Posterior vena cava (tissue), 2 donors: ENCODE measurements around the gene KCNK7. TPM values are rescaled to one million over a fixed set of nuclear protein-coding genes. Genes with fewer than 3 reads are reported as not detected.
A peak's percentile ranks its signal among the peaks of the same experiment; 100 is the strongest.

Source experiments
- DNase-seq: peaks from one replicate; pipeline ENCODE4 v3.0.0-alpha.2; 2020; ENCODE audit warnings: low spot score
- intact Hi-C, 2 donors: fragments of 100-400 bp; cut with DNase I; formaldehyde crosslinking; loops; one replicate each; pipeline versions ENCODE4 v1.14.1 to v1.14.2; 2022 to 2023
- microRNA-seq, 2 donors: library from miRNA; unstranded; fragments of <30 nt; microRNA quantifications; one replicate each; pipeline ENCODE4 v1.2.0, GENCODE V29; 2020 to 2021; ENCODE audit warnings: borderline microRNAs expressed in 2 of 2
- total RNA-seq, 2 donors: library from RNA; stranded (reverse); fragmentation: NEBNext Ultra II Directional; extraction: Animal tissue kit (Norgen Biotek cat#: 25700); gene quantifications; one replicate each; pipeline ENCODE4 v1.2.1, GENCODE V29; 2021
- donor health status: DM: yes; HTN: yes; CAD: no.
- donor health status: DM: yes; HTN: yes; CAD: no.

The KCNK7 gene
- total RNA-seq, 2 donors from 2014 or later: 0.65 to 0.71 TPM

- DNase-seq: no peak
- intact Hi-C loops: no loop called here
Observed at GRCh38 chr11:65554057-65554818, 41.4 kb downstream of the KCNK7 start.

- intact Hi-C loops: no loop called here
- no peak for DNase-seq
Observed at GRCh38 chr11:65553301-65554001, 42.1 kb downstream of the KCNK7 start.

DNA sequence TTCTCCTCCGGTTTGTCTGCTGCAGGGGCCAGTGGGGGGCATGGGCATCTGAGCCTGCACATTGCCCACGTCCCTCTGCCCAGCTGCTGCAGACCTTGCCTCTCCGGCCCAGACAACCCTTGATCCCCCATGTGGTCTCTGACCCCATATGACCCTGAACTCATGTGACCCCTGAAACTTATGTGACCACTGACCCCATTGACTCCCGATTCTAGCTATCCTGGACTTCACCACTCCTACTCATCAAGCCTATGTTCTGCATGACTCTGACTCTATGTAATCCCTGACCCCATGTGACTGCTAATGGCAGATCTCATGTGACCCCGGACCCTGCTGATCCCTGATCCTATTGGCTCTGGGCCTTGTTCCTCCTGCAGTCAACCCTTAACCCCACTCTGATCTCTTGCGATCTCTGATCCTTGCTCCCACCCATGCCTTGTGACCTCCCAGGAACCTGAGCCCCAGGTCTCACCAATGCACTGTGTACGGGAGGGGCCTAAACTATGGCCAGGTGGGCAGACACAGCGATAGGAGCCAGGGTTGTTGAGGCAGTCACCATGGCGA, 43.1 kb downstream of the KCNK7 start:
- DNase-seq: no peak
- intact Hi-C loops: no loop called here

DNA sequence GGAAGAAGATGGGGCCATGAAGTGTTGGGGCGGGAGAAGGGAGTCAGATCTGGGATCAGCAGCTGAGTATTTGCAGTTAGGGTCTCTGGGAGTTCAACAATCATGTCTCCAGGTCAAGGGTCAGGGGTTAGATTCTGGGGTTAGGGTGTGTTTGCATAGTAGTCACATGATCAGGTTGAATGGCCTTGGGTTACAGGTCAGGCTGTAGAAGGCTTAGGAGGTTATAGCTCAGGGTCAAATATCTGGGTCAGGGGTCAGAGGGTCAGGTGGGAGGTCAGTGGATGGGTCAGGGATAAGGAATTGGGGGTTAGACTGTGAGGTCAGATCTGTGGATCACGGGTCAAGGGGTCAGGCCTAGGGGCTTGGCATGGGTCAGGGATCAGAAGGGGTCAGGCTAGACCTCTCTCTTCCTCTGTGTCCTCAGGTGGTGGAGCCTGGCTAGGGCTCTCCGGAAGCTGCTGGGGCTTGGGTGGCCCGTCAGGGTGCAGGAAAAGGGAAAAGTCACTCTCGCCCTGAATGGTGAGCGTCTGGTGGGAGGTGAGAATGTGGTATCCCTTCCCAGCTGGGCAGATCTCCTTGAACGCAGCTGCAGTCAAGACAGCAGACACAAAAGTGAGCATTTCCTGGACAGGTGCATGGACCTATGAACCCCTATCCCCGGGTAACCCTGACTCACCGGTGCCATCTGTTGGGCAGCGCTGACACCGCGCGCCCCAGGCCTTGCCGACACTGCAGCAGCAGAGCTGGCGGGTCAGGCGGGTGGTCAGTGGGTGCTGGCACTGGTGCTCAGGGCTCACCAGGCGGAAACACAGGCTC, 43.8 kb downstream of the KCNK7 start:
- no peak for DNase-seq
- intact Hi-C loops: no loop called here

DNA sequence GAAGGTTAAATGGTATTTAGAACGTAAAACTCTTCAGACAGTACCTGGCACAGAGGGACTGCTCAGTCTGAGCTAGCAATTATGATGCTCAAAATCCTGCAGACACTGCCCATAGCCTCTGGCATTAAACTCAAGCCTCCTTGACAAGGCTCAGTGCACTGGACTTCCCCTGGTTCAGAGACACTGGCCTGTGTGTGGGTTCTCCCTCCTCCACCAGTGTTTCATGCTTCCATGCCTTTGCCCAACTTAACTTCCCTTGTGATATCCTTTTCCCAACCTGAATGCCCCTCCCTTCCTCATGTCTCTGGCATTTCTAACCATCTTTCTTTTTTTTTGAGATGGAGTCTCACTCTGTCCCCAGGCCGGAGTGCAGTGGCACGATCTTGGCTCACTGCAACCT, 46.5 kb downstream of the KCNK7 start:
- DNase-seq: no peak
- intact Hi-C loops: no loop called here

DNA sequence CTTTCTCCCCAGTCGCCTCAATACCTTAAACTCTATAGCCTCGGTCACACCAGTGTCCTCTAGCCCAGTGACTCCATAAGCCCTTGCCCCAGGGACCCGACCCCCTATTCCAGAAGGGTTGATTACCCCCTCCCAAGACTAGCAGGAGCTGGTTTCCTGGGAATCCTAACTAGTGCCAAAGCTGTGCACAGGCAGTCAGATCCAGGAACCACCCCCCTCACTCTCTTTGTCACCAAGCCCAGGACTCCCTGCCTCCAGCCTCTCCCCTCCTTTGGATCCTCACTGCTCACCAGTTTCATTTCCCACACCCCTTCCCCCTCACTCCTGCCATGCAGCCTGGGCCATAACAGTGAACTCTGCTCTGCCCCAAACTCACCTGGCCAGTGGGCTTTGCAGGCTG, 47.2 kb downstream of the KCNK7 start:
- intact Hi-C loops: no loop called here
- no peak for DNase-seq

- intact Hi-C loops: no loop called here
- DNase-seq: no peak
Observed at GRCh38 chr11:65547446-65548125, 48.0 kb downstream of the KCNK7 start.

DNA sequence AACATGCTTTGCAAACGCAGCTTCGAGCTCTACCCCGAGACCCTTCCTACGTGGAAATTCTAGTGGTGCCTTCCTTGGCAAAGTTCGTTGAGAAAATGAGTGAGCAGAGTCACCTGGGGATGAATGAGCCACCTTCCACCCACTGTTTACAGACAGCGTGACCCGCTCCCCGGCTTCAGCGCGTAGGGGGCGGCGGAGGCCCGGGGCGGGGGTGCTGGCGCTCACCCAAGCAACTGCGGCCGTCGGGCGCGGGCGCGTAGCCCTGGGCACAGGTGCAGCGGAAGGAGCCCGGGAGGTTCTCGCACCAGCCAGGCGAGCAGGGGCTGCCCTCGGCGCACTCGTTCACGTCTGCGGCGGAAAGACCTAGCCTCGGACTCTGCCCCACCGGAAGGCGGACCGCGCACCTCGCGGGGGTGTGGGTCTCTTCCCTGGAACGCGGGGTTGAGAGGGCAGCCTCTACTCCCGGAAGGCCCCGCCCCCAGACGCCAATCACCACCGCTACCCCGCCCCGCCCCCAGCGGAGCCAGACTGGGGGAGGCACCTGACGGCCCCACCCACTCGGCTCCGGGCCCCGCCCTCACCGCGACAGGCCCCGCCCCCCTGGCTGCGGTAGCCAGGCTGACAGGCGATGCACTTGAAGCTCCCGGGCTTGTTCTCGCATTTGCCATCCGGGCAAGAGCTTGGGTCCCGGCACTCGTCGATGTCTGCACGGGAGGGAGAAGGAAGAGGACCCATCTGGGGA, 49.2 kb downstream of the KCNK7 start:
- intact Hi-C loops: no loop called here
- peak; percentile 95 for DNase-seq

DNA sequence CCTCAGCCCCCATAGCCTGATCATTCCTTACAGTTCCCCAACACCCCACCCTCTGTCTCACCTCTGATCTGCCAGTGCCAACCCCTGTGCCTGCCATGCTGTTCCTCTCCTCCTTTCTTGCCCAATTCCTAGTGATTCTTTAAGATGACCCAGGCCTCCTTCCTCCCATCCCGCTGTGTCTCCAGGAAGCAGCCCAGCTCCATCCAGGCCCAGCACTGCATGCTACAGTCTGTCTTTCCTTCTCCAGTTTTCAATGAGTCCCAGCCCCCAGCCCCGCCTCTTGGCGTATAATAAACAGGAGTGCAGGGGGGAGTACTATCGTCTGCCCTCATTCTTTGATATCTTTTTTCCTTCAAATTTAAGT, 49.8 kb downstream of the KCNK7 start:
- intact Hi-C loops: no loop called here
- no peak for DNase-seq

Small RNAs within 50 kb of the gene (microRNA-seq; reads per million reads assigned to microRNA genes)
- 0 reads per million in 2 donors for gene MIR4690

Other genes with a start within 250 kb of the KCNK7 start
- not detected for gene TIGD3, start 241.0 kb downstream of the KCNK7 start, total RNA-seq
- 1 to 10 TPM; 6.1 to 9.6 TPM for gene SLC25A45, start 213.2 kb downstream of the KCNK7 start, total RNA-seq
- gene FRMD8, start 209.2 kb downstream of the KCNK7 start, total RNA-seq: 10 to 100 TPM; 19.0 to 20.7 TPM
- gene NEAT1, start 173.0 kb downstream of the KCNK7 start, total RNA-seq: 1,000 to 10,000 TPM in 1 of 2 donors, 100 to 1,000 TPM in 1; 742 to 1,004 TPM
- 1,000 to 10,000 TPM; 9,235 to 9,828 TPM for gene MALAT1, start 96.8 kb downstream of the KCNK7 start, total RNA-seq
- 10 to 100 TPM; 66.3 to 74.3 TPM for gene SCYL1, start 70.7 kb downstream of the KCNK7 start, total RNA-seq
- 100 to 1,000 TPM; 127 to 196 TPM for gene LTBP3, start 37.4 kb downstream of the KCNK7 start, total RNA-seq
- 10 to 100 TPM; 29.2 to 29.5 TPM for gene ZNRD2, start 25.3 kb downstream of the KCNK7 start, total RNA-seq
- 10 to 100 TPM; 43.3 to 53.0 TPM for gene FAM89B, start 23.3 kb downstream of the KCNK7 start, total RNA-seq
- 100 to 1,000 TPM; 190 to 223 TPM for gene EHBP1L1, start 19.7 kb downstream of the KCNK7 start, total RNA-seq
- 10 to 100 TPM; 39.1 to 46.3 TPM for gene MAP3K11, start 18.4 kb upstream of the KCNK7 start, total RNA-seq
- gene PCNX3, start 20.0 kb upstream of the KCNK7 start, total RNA-seq: 10 to 100 TPM; 21.3 to 22.6 TPM
- 10 to 100 TPM; 62.9 to 64.2 TPM for gene SIPA1, start 42.3 kb upstream of the KCNK7 start, total RNA-seq
- 10 to 100 TPM; 57.6 to 80.8 TPM for gene RELA, start 67.1 kb upstream of the KCNK7 start, total RNA-seq
- gene KAT5, start 116.5 kb upstream of the KCNK7 start, total RNA-seq: 10 to 100 TPM; 62.3 to 65.0 TPM
- gene RNASEH2C, start 125.0 kb upstream of the KCNK7 start, total RNA-seq: 10 to 100 TPM; 43.7 to 45.0 TPM
- gene AP5B1, start 185.2 kb upstream of the KCNK7 start, total RNA-seq: 10 to 100 TPM; 10.7 to 15.3 TPM
- not detected for gene OVOL1, start 191.3 kb upstream of the KCNK7 start, total RNA-seq
- under 1 TPM; 0.52 to 0.65 TPM for gene SNX32, start 238.2 kb upstream of the KCNK7 start, total RNA-seq